HG03280 (cell line): ENCODE results near the gene SCN10A.

Experiments
- ATAC-seq: cut with Tn5 transposase; IDR thresholded peaks from one replicate; pipeline ENCODE4 v1.9.1; 2021; ENCODE audit warnings: mild to moderate bottlenecking, moderate library complexity; ENCODE audit not compliant: unreplicated experiment

Gene SCN10A

DNA sequence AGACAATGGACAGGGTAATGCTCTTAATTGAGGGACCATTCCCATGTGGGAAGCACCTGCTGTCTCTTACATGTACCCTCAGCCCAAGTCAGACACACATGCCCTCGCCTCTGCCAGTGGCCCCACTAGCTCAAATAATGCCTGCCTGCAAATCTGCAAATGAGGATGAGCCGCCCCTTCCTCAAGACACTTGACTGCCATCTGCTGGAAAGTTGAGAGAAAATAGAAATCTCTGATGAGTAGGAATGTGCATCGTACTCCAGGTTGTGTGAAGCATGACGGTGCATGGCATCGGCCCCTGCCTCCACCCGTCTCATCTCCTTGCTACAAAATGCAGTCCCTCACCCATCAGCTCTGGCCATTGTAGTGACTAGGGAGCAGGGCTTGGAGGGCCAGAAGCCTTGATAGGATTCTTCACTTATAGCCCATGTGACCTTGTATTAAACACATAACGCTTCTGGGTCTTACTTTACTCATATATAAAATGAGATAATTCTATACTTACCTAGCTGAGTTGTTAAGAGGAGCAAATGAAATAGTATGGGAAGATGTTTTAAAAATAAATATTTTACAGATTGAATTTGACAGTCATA, 160.2 kb downstream of the SCN10A start:
- no peak for ATAC-seq

GRCh38 chr3:38653685-38654537, 162.1 kb downstream of the SCN10A start:
- ATAC-seq, result no peak

DNA sequence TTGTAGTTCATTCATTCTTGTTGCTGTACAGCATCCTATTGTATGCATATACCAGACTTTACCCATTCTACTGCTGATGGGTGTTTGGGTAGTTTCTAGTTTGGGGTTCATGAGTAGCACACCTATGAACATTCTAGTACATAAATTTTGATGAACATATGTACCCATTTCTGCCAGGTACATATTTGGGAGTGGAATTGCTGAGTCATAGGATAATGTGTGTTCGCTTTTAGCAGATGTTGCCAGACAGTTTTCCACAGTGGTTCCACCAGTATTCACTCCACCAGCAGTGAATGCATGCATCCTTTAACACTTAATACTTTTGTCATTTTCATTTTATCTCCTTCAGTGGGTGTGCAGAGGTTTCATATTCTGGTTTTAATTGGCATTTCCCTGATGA, 163.1 kb downstream of the SCN10A start:
- no peak for ATAC-seq

DNA sequence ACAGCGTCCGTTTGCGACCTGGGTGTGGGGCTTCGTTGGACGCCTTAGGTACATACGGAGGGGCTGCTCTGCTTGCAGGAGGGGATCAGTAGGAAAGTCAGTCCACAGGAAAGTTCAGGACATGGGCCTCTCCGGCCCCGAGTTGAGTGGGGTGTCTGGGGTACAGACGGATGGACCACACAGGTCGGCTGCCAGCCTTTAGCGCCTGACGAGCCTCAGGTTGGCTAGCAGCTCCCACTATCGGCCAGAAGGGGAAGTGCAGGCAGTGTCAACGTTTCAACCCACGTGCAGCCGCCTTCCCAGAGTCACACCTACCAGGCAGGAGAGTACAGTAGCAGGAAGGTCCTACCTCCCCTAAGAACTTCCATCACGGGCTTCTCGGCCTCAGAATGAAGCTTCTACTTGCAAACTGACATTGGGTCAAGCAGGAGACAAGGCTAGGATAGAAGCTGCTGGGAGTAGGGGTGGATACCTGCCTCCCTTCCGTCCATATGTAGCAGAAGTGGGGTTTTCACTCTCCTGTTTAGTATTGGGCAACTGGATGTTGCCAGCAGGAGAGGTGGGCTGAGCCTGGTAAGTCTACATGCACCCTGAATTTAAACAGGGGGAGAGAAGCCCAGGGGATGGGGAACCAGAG, 164.7 kb downstream of the SCN10A start:
- ATAC-seq, result no peak

DNA sequence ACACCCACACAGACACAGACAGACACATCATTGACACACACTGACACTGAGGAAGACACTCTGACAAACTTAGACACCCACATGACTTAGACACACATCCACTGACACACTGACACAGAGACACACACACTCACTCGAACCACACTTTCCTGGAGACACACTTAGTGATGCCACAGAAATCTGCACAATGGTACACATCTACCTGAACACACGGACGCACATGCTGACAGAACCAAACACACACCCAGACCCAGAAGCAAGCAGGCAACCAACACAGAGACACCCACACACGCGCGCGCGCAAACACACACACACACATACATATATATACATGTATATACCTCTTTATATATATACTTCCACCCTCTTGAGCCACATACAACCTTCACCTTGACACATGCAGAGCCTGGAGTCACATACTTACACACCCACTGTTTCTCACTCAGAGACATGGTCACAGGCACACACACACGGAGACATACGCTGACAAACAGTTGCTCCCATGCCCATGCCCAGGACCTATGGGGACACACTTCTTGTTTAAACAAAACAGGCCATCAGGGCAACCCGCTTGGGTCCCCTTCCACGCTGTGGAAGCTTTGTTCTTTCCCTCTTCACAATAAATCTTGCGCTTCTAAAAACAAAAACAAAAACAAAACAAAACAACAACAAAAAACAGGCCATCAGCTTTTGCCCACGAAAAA, 165.6 kb downstream of the SCN10A start:
- no peak for ATAC-seq

- ATAC-seq, result no peak
Measured at GRCh38 chr3:38649500-38650247, 166.3 kb downstream of the SCN10A start, which contains the start of gene SCN5A. Gene SCN5A, minus strand, starts transcription at chr3:38649687. Its CDS starts 16,380 bp downstream, at chr3:38633307.

DNA sequence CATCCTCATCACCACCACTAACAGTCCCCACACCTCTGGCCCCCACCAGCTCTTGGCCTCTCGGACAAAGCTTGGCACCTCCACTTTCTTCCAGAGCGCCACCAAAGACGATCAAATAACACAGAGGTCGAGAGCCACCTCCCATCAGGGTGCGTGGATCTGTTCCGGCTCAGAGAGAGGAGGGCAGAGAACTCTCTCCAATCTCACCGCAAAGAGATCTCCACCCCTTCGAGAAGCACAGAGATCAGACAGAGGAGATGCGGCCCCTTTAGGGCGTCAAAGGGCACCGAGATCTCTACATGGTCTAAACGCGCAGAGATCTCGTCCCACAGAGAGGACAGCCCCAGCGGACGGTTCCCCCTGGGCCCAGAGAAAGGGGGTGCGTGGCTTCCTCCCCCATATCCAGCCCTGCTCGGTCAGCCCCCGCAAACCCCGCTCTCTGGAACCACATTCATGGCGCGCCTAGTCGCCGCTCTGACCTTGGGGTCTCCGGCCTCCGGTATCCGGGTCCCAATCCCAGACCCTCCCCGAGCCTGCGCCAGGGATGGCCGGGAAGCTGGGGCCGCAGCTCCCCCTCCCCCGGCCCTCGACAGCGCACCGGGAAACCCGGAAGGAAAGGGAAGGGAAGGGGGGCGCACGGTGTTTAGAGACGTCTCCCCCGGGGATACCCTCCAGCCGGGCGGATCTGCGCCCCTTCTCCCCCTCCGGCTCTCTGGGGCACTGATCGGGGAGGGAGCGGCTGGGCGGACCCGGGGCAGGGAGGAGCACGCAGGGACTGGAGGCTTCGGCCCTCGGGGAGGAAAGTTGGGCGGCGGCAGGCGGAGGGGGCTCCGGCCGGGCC, 167.1 kb downstream of the SCN10A start:
- ATAC-seq, result no peak

DNA sequence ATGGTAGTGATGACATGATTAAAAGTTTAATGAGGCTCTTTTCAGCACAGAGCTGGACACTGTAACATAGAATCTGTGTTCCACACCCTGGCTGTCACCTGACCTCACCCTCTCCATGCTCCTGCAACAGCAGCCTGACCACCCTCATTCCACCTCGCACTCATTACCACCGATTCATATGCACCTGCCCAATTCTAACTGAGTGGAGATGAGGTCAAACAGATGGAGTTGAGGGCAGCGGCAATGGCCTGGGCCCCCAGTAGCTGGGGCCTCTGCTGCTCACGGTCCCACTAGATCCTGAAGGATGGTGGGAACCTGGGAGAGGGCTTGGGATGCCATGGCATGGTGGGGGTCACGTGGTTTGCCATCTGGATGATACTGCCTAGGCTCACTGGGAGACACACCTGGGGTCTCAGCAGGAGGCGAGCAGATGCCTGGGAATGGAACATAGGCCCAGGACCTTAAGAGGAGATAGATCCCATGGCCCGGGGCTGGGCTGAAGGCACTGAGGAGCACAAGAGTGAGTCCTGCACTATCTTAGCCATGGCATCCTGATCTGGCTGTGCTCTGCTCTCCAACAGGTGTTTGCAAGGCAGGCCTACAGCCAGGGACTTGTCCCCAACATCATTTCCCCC, 167.9 kb downstream of the SCN10A start:
- ATAC-seq, result no peak

DNA sequence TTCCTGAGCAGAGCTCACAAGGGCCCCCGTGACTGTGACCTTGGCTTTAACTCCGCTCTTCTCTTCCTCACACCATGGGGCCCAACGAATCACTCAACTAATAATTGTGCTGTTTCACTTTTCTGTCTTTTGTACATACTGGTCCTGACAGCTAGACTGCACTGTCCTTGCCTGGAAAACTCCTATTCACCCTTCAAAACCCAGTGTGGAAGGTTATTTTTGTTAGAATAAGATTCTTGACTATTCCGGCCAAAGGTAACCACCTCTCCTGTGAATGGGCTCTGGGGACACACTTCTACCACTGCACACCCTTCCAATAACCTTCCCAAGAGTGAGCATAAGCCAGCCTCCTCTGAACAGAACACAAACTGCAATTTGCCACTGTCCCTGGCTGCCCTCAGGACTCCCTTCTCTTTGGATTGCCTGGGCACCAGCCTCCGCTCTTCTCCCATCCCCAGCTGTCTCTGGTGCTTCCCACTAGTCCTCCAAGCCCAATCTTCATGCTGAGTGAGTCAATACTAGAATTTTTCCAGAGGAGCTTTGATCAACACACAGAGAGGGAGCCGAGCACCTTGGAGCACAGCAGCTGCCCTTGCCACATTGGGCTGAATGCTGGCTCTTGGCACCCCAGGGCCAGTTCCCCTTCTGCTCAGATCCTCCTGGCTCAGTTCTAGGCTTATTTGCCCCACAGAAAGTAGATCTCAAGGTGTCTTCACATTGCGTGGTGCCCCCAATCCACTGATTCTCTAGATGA, 168.6 kb downstream of the SCN10A start:
- ATAC-seq, result no peak
